Duodenal mucosa (tissue), 2 donors: ENCODE measurements around the gene TUBB8.
"Not testable (repeated sequence)": the region's sequence is repeated elsewhere in the genome, so short reads cannot be mapped to it uniquely, and the experiment has no call there.

ENCODE experiments used
- H3K27ac ChIP-seq: one replicate; pipeline ENCODE4 v1.7.0; 2013; ENCODE audit warnings: low read depth, low read length
- H3K27me3 ChIP-seq, 2 donors: one replicate each; pipeline ENCODE4 v1.7.0; 2013; ENCODE audit warnings: low read length in 2 of 2, control low read depth in 1 of 2; ENCODE audit not compliant: insufficient read depth in 2 of 2, control insufficient read depth in 1 of 2
- H3K36me3 ChIP-seq, 2 donors: one replicate each; pipeline ENCODE4 v1.7.0; 2013; ENCODE audit warnings: low read length in 2 of 2, control low read depth in 1 of 2; ENCODE audit not compliant: insufficient read depth in 2 of 2, control insufficient read depth in 1 of 2
- H3K4me1 ChIP-seq, 2 donors: one replicate each; pipeline ENCODE4 v1.7.0; 2013; ENCODE audit warnings: low read length in 2 of 2, control low read depth in 1 of 2; ENCODE audit not compliant: insufficient read depth in 2 of 2, control insufficient read depth in 1 of 2
- H3K4me3 ChIP-seq, 2 donors: one replicate each; pipeline ENCODE4 v1.7.0; 2013; ENCODE audit warnings: low read length in 2 of 2, low read depth in 1 of 2
- H3K9ac ChIP-seq, 2 donors: one replicate each; pipeline ENCODE4 v1.7.0; 2013; ENCODE audit warnings: low read length in 2 of 2, low read depth in 1 of 2
- H3K9me3 ChIP-seq, 2 donors: one replicate each; pipeline ENCODE4 v1.7.0; 2013; ENCODE audit warnings: low read length in 2 of 2, control low read depth in 1 of 2; ENCODE audit not compliant: control insufficient read depth in 1 of 2

TUBB8 gene

DNA sequence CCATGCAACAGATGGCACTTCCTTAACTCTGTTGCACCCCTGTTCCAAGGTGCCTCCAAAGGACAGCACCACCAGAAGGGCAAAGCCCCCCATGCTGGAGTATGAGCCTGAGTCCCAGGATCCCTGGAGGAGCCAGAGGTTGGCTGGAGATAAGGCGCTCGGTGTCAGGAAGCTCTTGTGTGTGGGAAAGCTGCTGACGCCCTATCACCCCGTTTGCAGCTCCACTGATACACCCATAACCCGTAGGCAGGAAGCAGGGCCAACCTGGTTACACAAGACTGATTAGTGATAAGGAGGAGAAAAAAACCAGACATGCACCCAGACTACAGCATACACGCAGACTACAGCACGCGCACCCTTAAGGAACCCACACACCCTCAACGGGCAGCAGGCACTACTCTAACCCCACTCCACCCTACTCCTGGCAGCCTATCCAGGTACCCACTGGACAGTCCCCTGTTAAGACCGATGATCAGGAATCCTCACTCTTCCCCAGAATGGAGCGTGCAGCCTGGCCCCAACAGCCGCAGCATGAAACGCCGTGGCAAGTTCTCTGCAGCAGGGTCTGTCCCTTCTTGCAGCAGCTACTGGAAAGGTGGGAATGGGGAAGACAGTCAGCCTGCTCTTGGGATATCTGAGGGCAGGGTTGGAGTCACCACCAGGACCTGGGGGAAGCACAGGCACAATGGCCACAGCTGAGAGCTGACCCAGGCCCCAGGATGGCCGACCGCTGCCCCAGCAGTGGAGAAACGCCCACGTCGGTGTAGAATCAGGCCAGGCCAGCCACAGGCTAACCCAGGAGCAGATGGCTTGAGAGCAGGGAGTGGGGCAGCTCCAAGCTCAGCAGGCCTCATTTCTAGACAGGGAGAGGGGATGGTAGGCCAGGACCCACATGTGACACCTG is 38.3 kb upstream of the TUBB8 start:
- peak overlapping the region in 1 of 2 donors; percentile 21 for H3K4me3 ChIP-seq
- H3K9ac ChIP-seq = no peak overlapping the region
- no peaks in the 10 kb centered on the region for H3K27me3 ChIP-seq
- H3K36me3 ChIP-seq = no peaks in the 10 kb centered on the region
- no peaks in the 10 kb centered on the region for H3K9me3 ChIP-seq
- no peak overlapping the region for H3K27ac ChIP-seq
- peaks cover 0 to 6% of the 10 kb centered on the region in 2 donors for H3K4me1 ChIP-seq

DNA sequence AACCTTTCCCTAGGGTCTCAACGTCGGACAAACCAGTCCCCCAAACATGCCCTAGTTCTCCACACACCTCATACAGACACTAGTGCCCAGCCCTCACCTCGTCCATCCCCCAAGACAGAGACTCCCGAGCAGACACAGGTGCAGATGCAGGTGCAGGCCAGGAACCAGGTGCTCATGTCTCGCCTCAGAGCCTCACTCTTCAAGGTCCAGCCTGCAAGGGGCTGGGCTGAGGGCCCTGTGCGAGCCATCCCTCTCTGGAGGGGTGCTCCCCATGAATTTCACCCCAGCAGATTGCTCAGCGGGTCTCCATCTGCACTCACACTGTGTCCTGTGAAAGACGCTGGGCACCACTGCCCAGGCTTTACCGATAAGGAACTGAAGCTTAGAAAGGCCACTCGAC is 36.9 kb upstream of the TUBB8 start:
- no peaks in the 10 kb centered on the region for H3K36me3 ChIP-seq
- no peak overlapping the region for H3K4me3 ChIP-seq
- no peak overlapping the region for H3K9ac ChIP-seq
- no peaks in the 10 kb centered on the region for H3K27me3 ChIP-seq
- H3K4me1 ChIP-seq = peaks cover 0 to 6% of the 10 kb centered on the region in 2 donors
- no peak overlapping the region for H3K27ac ChIP-seq
- H3K9me3 ChIP-seq = no peaks in the 10 kb centered on the region

- Histone ChIP-seq H3K36me3 (no peaks in the 10 kb centered on the region), H3K27me3 (peaks cover 0 to 2% of the 10 kb centered on the region in 2 donors), H3K9me3 (no peaks in the 10 kb centered on the region), H3K9ac (no peak overlapping the region), H3K27ac (no peak overlapping the region), H3K4me3 (no peak overlapping the region), H3K4me1 (peaks cover 0 to 6% of the 10 kb centered on the region in 2 donors)
These were observed 35.9 kb upstream of the TUBB8 start for GRCh38 chr10:85044-85443.

DNA sequence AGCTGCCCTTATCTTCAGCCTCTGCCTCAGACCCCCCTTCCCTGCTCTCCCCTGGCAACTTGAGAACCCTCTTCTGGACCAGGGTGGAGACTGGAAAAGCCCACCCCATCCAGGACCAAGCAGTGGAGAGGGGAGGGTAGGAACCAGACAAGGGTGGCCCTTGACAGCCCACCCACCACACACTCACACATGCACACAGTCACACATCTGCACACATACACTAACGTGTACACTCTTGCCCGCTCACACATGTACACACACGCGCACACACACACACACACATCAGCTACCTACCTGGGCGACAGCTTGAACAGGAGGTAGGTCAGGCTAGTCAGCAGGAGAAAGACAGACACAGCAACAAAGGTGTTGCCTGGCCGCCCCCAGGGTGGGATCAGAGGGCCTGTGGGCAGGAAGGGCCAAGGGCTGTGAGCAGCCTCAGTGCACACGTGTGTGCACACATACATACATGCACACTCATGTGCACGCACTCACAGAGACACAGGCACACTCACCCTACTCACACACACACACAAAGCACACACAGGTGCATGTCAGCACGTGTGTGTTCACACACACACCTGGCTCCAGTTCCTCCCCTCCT is 34.9 kb upstream of the TUBB8 start:
- H3K27me3 ChIP-seq = peaks cover 0 to 2% of the 10 kb centered on the region in 2 donors
- no peaks in the 10 kb centered on the region for H3K36me3 ChIP-seq
- no peak overlapping the region for H3K4me3 ChIP-seq
- no peak overlapping the region for H3K27ac ChIP-seq
- H3K4me1 ChIP-seq = peaks cover 0 to 6% of the 10 kb centered on the region in 2 donors
- H3K9me3 ChIP-seq = no peaks in the 10 kb centered on the region
- H3K9ac ChIP-seq = no peak overlapping the region

DNA sequence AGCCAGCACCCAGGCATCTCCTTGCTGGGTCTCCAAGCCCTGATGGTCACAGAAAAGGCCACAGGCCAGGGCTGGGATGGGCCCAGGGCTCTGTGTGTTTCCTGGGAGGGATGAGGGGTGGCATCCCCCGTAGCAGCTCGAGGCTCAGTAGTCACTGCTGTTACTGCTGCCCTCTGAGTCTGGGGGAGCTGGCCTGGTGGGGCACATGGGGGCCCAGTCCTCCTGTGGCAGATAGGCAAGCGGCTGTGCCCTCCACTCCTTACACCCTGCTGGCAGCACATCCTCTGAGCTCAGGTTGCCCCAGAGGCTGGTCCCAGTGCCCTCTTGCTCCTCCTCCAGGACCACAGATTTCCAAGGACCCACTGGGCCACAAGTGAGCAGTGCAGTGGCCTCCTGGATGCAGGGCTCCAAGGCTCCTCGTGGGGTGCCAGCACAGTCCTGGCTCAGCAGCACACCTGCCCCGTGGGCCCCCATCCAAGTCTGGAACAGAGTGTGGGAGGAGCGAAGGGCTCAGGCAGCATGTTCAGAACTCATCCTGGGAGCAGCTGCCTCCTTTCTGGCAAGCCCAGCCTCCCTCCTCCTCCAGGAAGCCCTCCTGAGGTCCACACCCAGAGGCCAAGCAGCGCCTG is 31.5 kb upstream of the TUBB8 start:
- Histone ChIP-seq H3K4me3 (no peak overlapping the region), H3K27me3 (peaks cover 0 to 2% of the 10 kb centered on the region in 2 donors), H3K36me3 (no peaks in the 10 kb centered on the region), H3K9ac (no peak overlapping the region), H3K4me1 (no peaks in the 10 kb centered on the region), H3K27ac (no peak overlapping the region), H3K9me3 (no peaks in the 10 kb centered on the region)

DNA sequence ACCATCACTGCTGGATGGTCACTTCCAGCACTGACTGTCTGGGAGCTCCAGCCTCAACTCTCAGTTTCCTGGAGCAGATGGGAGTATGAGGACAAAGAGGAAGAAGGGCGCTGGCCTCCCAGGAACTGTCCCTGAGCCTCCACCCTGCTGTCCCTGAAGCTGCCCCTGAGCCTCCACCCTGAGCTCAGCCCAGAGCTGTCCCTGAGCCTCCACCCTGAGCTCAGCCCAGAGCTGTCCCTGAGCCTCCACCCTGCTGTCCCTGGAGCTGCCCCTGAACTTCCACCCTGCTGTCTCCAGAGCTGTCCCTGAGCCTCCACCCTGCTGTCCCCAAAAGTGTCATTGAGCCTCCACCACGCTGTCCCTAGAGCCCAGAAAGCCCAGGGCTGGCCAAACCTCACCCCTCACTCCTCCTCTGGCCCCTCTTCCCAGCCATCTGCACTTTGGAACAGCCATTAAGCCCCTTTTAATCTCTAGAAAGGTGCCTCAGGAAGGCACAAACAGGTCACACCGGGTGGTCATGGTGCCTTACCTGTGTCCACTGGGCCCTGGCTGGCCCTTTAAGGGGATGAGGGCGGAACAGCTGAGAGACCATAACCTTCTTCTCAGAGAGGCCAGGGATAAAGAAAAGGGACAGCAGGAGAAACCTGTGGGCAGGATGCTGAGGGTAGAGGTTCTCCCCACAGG is 30.6 kb upstream of the TUBB8 start:
- H3K27me3 ChIP-seq = peaks cover 0 to 2% of the 10 kb centered on the region in 2 donors
- no peak overlapping the region for H3K27ac ChIP-seq
- H3K4me3 ChIP-seq = no peak overlapping the region
- H3K9ac ChIP-seq = no peak overlapping the region
- no peaks in the 10 kb centered on the region for H3K4me1 ChIP-seq
- no peaks in the 10 kb centered on the region for H3K9me3 ChIP-seq
- H3K36me3 ChIP-seq = no peaks in the 10 kb centered on the region

- Histone ChIP-seq H3K9ac (no peak overlapping the region), H3K36me3 (no peaks in the 10 kb centered on the region), H3K27ac (no peak overlapping the region), H3K4me3 (no peak overlapping the region), H3K4me1 (no peaks in the 10 kb centered on the region), H3K27me3 (peaks cover 0 to 2% of the 10 kb centered on the region in 2 donors), H3K9me3 (no peaks in the 10 kb centered on the region)
These were observed 29.5 kb upstream of the TUBB8 start for GRCh38 chr10:78556-78955.

DNA sequence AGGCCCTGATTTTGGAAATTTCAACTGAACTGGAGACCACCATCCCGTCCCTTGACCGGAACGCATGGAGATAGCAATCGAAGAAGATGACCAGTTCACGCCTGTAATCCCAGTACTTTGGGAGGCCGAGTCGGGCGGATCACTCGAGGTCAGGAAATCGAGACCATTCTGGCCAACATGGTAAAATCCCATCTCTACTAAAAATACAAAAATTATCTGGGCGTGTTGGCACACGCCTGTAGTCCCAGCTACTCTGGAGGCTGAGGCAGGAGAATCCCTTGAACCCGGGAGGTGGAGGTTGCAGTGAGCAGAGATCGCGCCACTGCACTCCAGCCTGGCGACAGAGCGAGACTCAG is 25.1 kb upstream of the TUBB8 start:
- H3K4me3 ChIP-seq = peak overlapping the region; percentile 52 to 73
- H3K9ac ChIP-seq, H3K27ac ChIP-seq, H3K36me3 ChIP-seq, H3K9me3 ChIP-seq, H3K27me3 ChIP-seq, H3K4me1 ChIP-seq: not testable (repeated sequence)

GRCh38 chr10:73543-74265 is 24.6 kb upstream of the TUBB8 start:
- not testable (repeated sequence) for H3K27ac ChIP-seq, H3K4me1 ChIP-seq, H3K27me3 ChIP-seq, H3K36me3 ChIP-seq, H3K9me3 ChIP-seq
- Histone ChIP-seq H3K9ac (peak overlapping the region in 1 of 2 donors; percentile 47), H3K4me3 (peak overlapping the region; percentile 52 to 73)
